Mucosa of descending colon (tissue), 3 donors: ENCODE measurements around the gene PITRM1. TPM values are rescaled to one million over a fixed set of nuclear protein-coding genes. Genes with fewer than 3 reads are reported as not detected.

ENCODE experiments used
- ATAC-seq: fragments of 200-7000 bp; cut with Tn5 transposase; one replicate; pipeline ENCODE4 v1.9.1; 2020; ENCODE audit warnings: mild to moderate bottlenecking, moderate library complexity
- DNase-seq, 3 donors: peaks; one replicate each; pipeline ENCODE4 v3.0.0-alpha.2; 2020
- H3K36me3 ChIP-seq: fragments of 200-600 bp; one replicate; pipeline ENCODE4 v1.8.0; 2021; ENCODE audit warnings: low read depth, mild to moderate bottlenecking
- H3K4me1 ChIP-seq: fragments of 200-600 bp; one replicate; pipeline ENCODE4 v1.8.0; 2021; ENCODE audit warnings: low read depth, mild to moderate bottlenecking
- H3K4me3 ChIP-seq: fragments of 200-600 bp; one replicate; pipeline ENCODE4 v1.8.0; 2021; ENCODE audit warnings: mild to moderate bottlenecking
- H3K9me3 ChIP-seq: fragments of 200-600 bp; one replicate; pipeline ENCODE4 v1.8.0; 2021; ENCODE audit warnings: mild to moderate bottlenecking
- CTCF ChIP-seq: fragments of 200-600 bp; IDR thresholded peaks from one replicate; pipeline ENCODE4 v1.8.0; 2022; ENCODE audit warnings: antibody characterized with exemption, mild to moderate bottlenecking
- intact Hi-C, 2 donors: fragments of 100-400 bp; cut with DNase I in 1 of 2; cut with micrococcal nuclease in 1 of 2; formaldehyde crosslinking; loops; one replicate each; pipeline versions ENCODE4 v1.11.0 to v1.11.1; 2022; cut with DNase I, micrococcal nuclease
- total RNA-seq, 3 donors: library from RNA; stranded (reverse); fragmentation: NEBNext Ultra II Directional in 2 of 3; extraction: Animal tissue kit (Norgen Biotek cat#: 25700) in 2 of 3; gene quantifications; one replicate each; pipeline versions ENCODE4 v1.2.1 to v1.2.4, GENCODE V29; 2021 to 2023
- donor health status: DM: no; HTN: no; CAD: no; lungs with moderate emphysema.
- donor health status: DM: no; HTN: no; CAD: no.
- donor health status: DM: no; HTN: yes; CAD: no.

Gene PITRM1
- total RNA-seq, 3 donors from 2014 or later: 50.8 to 53.9 (median 51.3) TPM

GRCh38 chr10:3162533-3162932, 10.0 kb downstream of the PITRM1 start:
- intact Hi-C loops: no loop called here

GRCh38 chr10:3159152-3159551, 13.4 kb downstream of the PITRM1 start:
- no peaks in the 10 kb centered on the region for H3K9me3 ChIP-seq
- intact Hi-C loops: no loop called here
- no peak for TF ChIP-seq CTCF
- no peak for ATAC-seq
- peaks cover 10% of the 10 kb centered on the region for H3K36me3 ChIP-seq
- DNase-seq: no peak
- H3K4me1 ChIP-seq: no peaks in the 10 kb centered on the region
- H3K4me3 ChIP-seq: no peak overlapping the region

More at GRCh38 chr10:3162533-3162932, 10.0 kb downstream of the PITRM1 start:
- Histone ChIP-seq H3K4me1 (no peaks in the 10 kb centered on the region), H3K4me3 (no peak overlapping the region), H3K36me3 (peaks cover 8% of the 10 kb centered on the region), H3K9me3 (no peaks in the 10 kb centered on the region)
- DNase-seq (no peak), ATAC-seq (no peak)
- no peak for TF ChIP-seq CTCF

GRCh38 chr10:3154666-3155065, 17.9 kb downstream of the PITRM1 start:
- no peak for DNase-seq
- TF ChIP-seq CTCF: no peak
- no peak for ATAC-seq
- H3K4me3 ChIP-seq: no peak overlapping the region
- peaks cover 10% of the 10 kb centered on the region for H3K36me3 ChIP-seq
- no peaks in the 10 kb centered on the region for H3K4me1 ChIP-seq
- H3K9me3 ChIP-seq: no peaks in the 10 kb centered on the region
- intact Hi-C loops: no loop called here

- intact Hi-C loops: no loop called here
- ATAC-seq (no peak), DNase-seq (no peak)
- peaks cover 2% of the 10 kb centered on the region for H3K36me3 ChIP-seq
- no peaks in the 10 kb centered on the region for H3K9me3 ChIP-seq
- H3K4me1 ChIP-seq: no peaks in the 10 kb centered on the region
- H3K4me3 ChIP-seq: no peak overlapping the region
- no peak for TF ChIP-seq CTCF
Observed at GRCh38 chr10:3152566-3152935, 20.0 kb downstream of the PITRM1 start.

- ATAC-seq: no peak
- Histone ChIP-seq H3K36me3 (no peaks in the 10 kb centered on the region), H3K4me1 (no peaks in the 10 kb centered on the region), H3K9me3 (no peaks in the 10 kb centered on the region), H3K4me3 (no peak overlapping the region)
- no peak for DNase-seq
- intact Hi-C loops: no loop called here
- TF ChIP-seq CTCF: no peak
Observed at GRCh38 chr10:3151889-3152565, 20.6 kb downstream of the PITRM1 start.

- no peaks in the 10 kb centered on the region for H3K4me1 ChIP-seq
- no peak for TF ChIP-seq CTCF
- ATAC-seq (no peak), DNase-seq (no peak)
- no peaks in the 10 kb centered on the region for H3K36me3 ChIP-seq
- H3K9me3 ChIP-seq: no peaks in the 10 kb centered on the region
- H3K4me3 ChIP-seq: no peak overlapping the region
- intact Hi-C loops: no loop called here
Observed at GRCh38 chr10:3150961-3151360, 21.6 kb downstream of the PITRM1 start.
